SK-N-SH treated with all-trans-retinoic acid at 6 μM for 48 hours (cell line): ENCODE results near the gene ARHGAP18.

Source experiments
- ATAC-seq: fragments of 200-7000 bp; cut with Tn5 transposase; 3 replicates; pipeline ENCODE4 v1.9.1; 2020; ENCODE audit warnings: mild to moderate bottlenecking, moderate library complexity
- BACH2 ChIP-seq: fragments of 250-450 bp; sonication (Bioruptor Pico); IDR thresholded peaks from 2 replicates; pipeline ENCODE4 v1.9.0; 2021; ENCODE audit warnings: mild to moderate bottlenecking, borderline replicate concordance
- CREB5 ChIP-seq: fragments of 250-450 bp; sonication (Bioruptor Pico); IDR thresholded peaks from 2 replicates; pipeline ENCODE4 v1.5.1; 2020; ENCODE audit warnings: low read depth, mild to moderate bottlenecking, moderate library complexity
- CSDC2 ChIP-seq: fragments of 250-450 bp; sonication (Bioruptor Pico); IDR thresholded peaks from 2 replicates; pipeline ENCODE4 v1.5.0; 2020; ENCODE audit warnings: mild to moderate bottlenecking, moderate library complexity
- CSRNP3 ChIP-seq: fragments of 250-450 bp; sonication (Bioruptor Pico); IDR thresholded peaks from 2 replicates; pipeline ENCODE4 v1.5.1; 2021; ENCODE audit warnings: mild to moderate bottlenecking, moderate library complexity
- ESRRG ChIP-seq: fragments of 250-450 bp; sonication (Bioruptor Pico); IDR thresholded peaks from 2 replicates; pipeline ENCODE4 v1.6.1; 2021; ENCODE audit warnings: mild to moderate bottlenecking
- GLIS3 ChIP-seq: fragments of 250-450 bp; sonication (Bioruptor Pico); IDR thresholded peaks from 2 replicates; pipeline ENCODE4 v1.5.0; 2020; ENCODE audit warnings: mild to moderate bottlenecking, moderate library complexity
- ISL1 ChIP-seq: fragments of 250-450 bp; sonication (Bioruptor Pico); IDR thresholded peaks from 2 replicates; pipeline ENCODE4 v2.1.2; 2022; ENCODE audit warnings: mild to moderate bottlenecking, moderate library complexity
- OSR1 ChIP-seq: fragments of 250-450 bp; sonication (Bioruptor Pico); IDR thresholded peaks from 2 replicates; pipeline ENCODE4 v1.8.0; 2022; ENCODE audit warnings: moderate library complexity, mild to moderate bottlenecking, inconsistent platforms
- PATZ1 ChIP-seq: fragments of 250-450 bp; sonication (Bioruptor Pico); IDR thresholded peaks from 2 replicates; pipeline ENCODE4 v1.8.0; 2020; ENCODE audit warnings: mild to moderate bottlenecking, moderate library complexity, borderline replicate concordance
- POU6F1 ChIP-seq: fragments of 250-450 bp; sonication (Bioruptor Pico); IDR thresholded peaks from 2 replicates; pipeline ENCODE4 v1.8.0; 2021; ENCODE audit warnings: low read depth, mild to moderate bottlenecking, moderate library complexity, borderline replicate concordance
- PPARA ChIP-seq: fragments of 250-450 bp; sonication (Bioruptor Pico); IDR thresholded peaks from 2 replicates; pipeline ENCODE4 v1.5.0; 2020; ENCODE audit warnings: mild to moderate bottlenecking, borderline replicate concordance
- RARB ChIP-seq: fragments of 250-450 bp; sonication (Bioruptor Pico); IDR thresholded peaks from 2 replicates; pipeline ENCODE4 v1.8.0; 2021; ENCODE audit warnings: mild to moderate bottlenecking, moderate library complexity
- SNAI2 ChIP-seq: fragments of 250-450 bp; sonication (Bioruptor Pico); IDR thresholded peaks from 2 replicates; pipeline ENCODE4 v1.5.0; 2020; ENCODE audit warnings: mild to moderate bottlenecking, moderate library complexity
- TCF4 ChIP-seq: fragments of 250-450 bp; sonication (Bioruptor Pico); IDR thresholded peaks from 2 replicates; pipeline ENCODE4 v1.8.0; 2021; ENCODE audit warnings: mild to moderate bottlenecking, moderate library complexity, borderline replicate concordance
- TOX ChIP-seq: fragments of 250-450 bp; sonication (Bioruptor Pico); IDR thresholded peaks from 2 replicates; pipeline ENCODE4 v1.8.0; 2021; ENCODE audit warnings: mild to moderate bottlenecking, moderate library complexity, borderline replicate concordance
- TSHZ2 ChIP-seq: fragments of 250-450 bp; sonication (Bioruptor Pico); IDR thresholded peaks from 2 replicates; pipeline ENCODE4 v1.5.0; 2020; ENCODE audit warnings: mild to moderate bottlenecking, moderate library complexity
- ZC3H10 ChIP-seq: fragments of 250-450 bp; sonication (Bioruptor Pico); IDR thresholded peaks from 2 replicates; pipeline ENCODE4 v1.5.1; 2021; ENCODE audit warnings: mild to moderate bottlenecking, moderate library complexity
- ZFP30 ChIP-seq: fragments of 450-650 bp; formaldehyde crosslinking; IDR thresholded peaks from 2 replicates; pipeline ENCODE4 v1.5.0; 2022; ENCODE audit warnings: mild to moderate bottlenecking, moderate library complexity
- ZNF565 ChIP-seq: fragments of 450-650 bp; formaldehyde crosslinking; conservative IDR thresholded peaks from 2 replicates; pipeline ENCODE4 v1.5.0; 2020; ENCODE audit warnings: low read depth, mild to moderate bottlenecking, moderate library complexity
- ZNF70 ChIP-seq: fragments of 450-650 bp; formaldehyde crosslinking; IDR thresholded peaks from 2 replicates; pipeline ENCODE4 v1.5.0; 2020; ENCODE audit warnings: mild to moderate bottlenecking, moderate library complexity

ARHGAP18 gene

GRCh38 chr6:129663531-129663930 lies 46.4 kb downstream of the ARHGAP18 start:
- ATAC-seq, result no peak
- TF ChIP-seq TOX (CRISPR knock-in tag) (no peak), RARB (CRISPR knock-in tag) (no peak), ZNF70 (CRISPR knock-in tag) (no peak), PATZ1 (CRISPR knock-in tag) (no peak), CSRNP3 (CRISPR knock-in tag) (no peak), ESRRG (CRISPR knock-in tag) (no peak), ISL1 (CRISPR knock-in tag) (no peak), PPARA (CRISPR knock-in tag) (no peak), GLIS3 (CRISPR knock-in tag) (no peak), TSHZ2 (CRISPR knock-in tag) (no peak), ZC3H10 (CRISPR knock-in tag) (no peak), TCF4 (CRISPR knock-in tag) (no peak), POU6F1 (CRISPR knock-in tag) (no peak), OSR1 (CRISPR knock-in tag) (no peak), ZNF565 (CRISPR knock-in tag) (no peak)

GRCh38 chr6:129662980-129663431 lies 47.0 kb downstream of the ARHGAP18 start:
- no peak for ATAC-seq
- TF ChIP-seq ZFP30 (CRISPR knock-in tag) (no peak), RARB (CRISPR knock-in tag) (no peak), GLIS3 (CRISPR knock-in tag) (no peak), TOX (CRISPR knock-in tag) (no peak), ZNF70 (CRISPR knock-in tag) (no peak), PPARA (CRISPR knock-in tag) (no peak), SNAI2 (no peak), TCF4 (CRISPR knock-in tag) (no peak), BACH2 (no peak), CSDC2 (no peak), CREB5 (CRISPR knock-in tag) (no peak), CSRNP3 (CRISPR knock-in tag) (no peak), OSR1 (CRISPR knock-in tag) (no peak), ESRRG (CRISPR knock-in tag) (no peak), ZC3H10 (CRISPR knock-in tag) (no peak), ISL1 (CRISPR knock-in tag) (no peak)
